Spleen (tissue), 7 donors: Measurements from ENCODE around the gene REV1.

Experiments
- POLR2A ChIP-seq, 3 donors: fragments of 450-650 bp; IDR thresholded peaks; one replicate each; pipeline ENCODE4 v1.5.1; 2017; ENCODE audit warnings: antibody characterized with exemption in 3 of 3, mild to moderate bottlenecking in 1 of 3
- TF ChIP-seq, protein P1 (sequence below), 11 experiments: fragments of 200-600 bp in 7 of 11; fragments of 450-650 bp in 4 of 11; sonication (generic) in 4 of 11; IDR thresholded peaks in 8 of 11; conservative IDR thresholded peaks in 3 of 11; 1 replicate in 7 of 11; 2 replicates in 4 of 11; pipeline versions ENCODE4 v1.4.0 to v1.8.0; 2016 to 2021; ENCODE audit warnings: antibody characterized with exemption in 11 of 11, inconsistent platforms in 4 of 11, mild to moderate bottlenecking in 1 of 11
- donor health status: DM: no; HTN: no; CAD: no; lungs with moderate emphysema.
- donor health status: DM: no; HTN: no; CAD: no.
- donor health status: DM: no; HTN: no; CAD: no.

DNA sequence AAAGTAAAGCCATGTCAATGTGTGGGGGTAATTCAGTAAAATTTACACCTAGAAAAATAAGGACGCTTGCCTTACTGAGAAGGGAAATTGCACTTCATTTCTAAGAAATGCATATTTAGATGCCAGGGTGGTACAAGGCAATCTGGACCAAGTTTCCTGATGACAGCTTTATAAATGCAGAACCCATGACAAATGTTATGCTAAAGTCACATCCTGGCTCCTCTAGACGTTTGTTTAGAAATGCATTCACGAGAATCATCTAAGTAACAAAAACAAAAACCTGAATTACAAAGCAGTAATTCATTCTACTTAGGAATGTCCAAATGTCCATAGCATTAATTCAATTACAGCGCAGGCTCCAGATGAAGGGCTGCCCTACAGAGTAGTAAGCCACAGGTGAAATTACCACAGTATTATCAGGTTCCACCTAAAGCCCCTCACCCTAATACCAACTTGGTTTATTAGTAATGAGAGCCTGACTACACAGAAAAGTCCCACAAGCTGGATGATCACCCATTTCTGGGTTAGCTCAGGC, 49.8 kb downstream of the REV1 start:
- TF ChIP-seq POLR2A (IDR thresholded peaks at IDR 0.05), result no peak
- TF ChIP-seq, protein P1, sequence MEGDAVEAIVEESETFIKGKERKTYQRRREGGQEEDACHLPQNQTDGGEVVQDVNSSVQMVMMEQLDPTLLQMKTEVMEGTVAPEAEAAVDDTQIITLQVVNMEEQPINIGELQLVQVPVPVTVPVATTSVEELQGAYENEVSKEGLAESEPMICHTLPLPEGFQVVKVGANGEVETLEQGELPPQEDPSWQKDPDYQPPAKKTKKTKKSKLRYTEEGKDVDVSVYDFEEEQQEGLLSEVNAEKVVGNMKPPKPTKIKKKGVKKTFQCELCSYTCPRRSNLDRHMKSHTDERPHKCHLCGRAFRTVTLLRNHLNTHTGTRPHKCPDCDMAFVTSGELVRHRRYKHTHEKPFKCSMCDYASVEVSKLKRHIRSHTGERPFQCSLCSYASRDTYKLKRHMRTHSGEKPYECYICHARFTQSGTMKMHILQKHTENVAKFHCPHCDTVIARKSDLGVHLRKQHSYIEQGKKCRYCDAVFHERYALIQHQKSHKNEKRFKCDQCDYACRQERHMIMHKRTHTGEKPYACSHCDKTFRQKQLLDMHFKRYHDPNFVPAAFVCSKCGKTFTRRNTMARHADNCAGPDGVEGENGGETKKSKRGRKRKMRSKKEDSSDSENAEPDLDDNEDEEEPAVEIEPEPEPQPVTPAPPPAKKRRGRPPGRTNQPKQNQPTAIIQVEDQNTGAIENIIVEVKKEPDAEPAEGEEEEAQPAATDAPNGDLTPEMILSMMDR (IDR thresholded peaks at IDR 0.05 in 8 of 11, conservative IDR thresholded peaks at IDR 0.05 in 3 of 11), result no peak
